NCI-H187 treated with DMSO at 0.1 percent for 48 hours (cell line): Measurements from ENCODE around the gene GLDN.

Experiments used
- DNase-seq: peaks from one replicate; lab custom pipeline; 2025; lab: John Stamatoyannopoulos, UW

GLDN gene

DNA sequence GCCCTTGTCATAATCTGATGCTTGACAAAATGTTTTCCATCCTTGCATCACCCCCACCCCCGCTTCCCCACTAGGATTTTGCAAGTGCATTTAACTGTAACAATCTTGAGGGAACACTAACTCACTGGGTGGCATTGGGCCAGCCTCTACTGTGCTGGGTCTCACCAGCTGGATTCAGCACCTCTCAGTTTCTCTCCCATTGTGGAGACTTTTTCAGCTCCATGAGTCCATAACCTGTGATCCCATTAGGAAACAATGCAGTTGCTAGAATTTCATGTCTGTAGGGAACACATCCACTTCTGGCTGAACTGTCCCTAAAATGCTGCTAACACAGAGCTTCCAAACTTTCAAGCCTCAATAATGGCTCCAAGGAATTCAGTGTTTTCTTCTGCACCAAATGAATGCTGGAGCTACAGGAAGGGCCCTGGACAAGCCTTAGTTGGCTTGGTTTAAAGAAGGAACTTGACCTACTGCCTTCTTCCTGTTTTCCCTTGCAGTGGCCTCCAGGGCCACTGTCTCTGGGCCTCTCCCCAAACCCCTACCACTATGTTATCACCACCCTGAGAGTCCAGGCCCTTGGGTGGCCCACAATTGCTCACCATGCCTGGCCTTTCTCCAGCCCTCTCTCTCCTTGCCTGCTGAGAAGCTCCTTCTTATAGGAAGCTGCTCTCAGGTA is 18.7 kb upstream of the GLDN start:
- no peak for DNase-seq

DNA sequence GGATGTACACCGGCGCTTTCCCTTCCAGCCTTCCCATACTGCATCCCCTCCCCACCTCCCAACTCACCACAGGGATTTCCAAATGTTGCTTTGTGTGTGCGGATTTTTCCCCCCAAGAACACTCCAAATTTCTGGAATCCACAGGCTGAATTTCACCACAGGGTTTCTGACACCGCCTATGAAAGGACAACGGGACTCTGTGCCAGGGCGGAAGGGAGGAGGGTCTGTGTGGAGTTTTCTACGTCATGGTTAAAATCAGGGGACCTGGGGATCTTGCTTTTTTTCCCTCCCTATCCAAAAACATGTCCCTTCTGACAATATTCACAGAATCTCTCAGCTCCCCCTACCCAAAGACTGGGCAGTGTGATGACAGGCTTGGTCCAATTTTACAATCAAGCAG is 17.7 kb upstream of the GLDN start:
- no peak for DNase-seq

DNA sequence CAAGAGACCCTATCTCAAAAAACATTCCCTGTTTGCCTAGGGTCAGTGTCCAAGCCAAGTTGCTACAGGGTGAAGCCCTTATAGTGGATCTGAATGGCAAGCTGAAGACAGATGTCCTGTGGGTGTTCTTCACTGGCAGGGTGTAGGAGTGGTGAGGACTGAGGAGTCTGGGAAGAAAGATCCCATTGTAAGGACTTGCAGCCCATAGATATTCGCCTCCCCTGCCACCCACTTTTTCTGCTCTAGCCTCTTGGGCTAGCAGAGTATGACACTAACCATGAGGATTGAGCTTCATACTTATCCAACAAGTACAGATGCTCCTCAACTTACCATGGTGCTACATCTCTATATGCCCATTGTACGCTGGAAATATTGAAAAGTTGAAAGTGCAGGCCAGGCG is 16.3 kb upstream of the GLDN start:
- DNase-seq = no peak

DNA sequence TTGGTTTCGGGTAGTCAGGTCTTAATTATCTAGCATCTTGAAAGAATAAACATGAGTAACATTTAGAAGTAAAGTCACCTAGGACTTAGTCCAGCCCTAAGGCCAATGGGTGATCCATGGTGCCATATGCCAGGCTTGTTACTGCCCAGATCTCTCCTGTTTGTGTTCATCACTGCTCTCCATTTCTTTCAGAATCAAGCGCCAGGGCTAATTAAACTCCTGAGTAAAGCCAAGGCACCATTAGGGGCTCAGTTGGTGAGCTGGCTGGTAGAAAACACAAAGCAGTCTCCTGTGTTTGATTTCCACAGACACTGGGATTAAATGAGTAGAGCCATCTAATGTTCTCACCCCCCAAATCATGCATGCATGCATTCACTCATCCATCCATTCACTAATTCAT is 14.4 kb upstream of the GLDN start:
- no peak for DNase-seq

DNA sequence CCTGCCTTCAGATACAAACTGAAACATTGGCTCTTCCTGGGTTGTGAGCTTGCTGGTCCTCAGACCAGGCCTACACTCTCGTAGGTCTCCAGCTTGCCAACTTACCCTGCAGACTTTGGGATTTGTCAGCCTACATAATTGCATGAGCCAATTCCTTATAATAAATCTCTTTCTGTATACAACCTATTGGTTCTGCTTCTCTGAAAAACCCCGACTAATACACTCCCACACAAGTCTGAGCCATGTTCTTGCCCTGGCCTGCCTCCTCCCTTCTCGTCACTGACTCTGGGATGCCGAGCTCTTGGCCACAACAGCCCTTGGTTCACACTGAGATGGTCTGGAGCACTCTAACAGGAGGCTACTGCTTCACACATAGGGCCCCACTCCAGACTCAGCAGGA is 12.5 kb upstream of the GLDN start:
- DNase-seq = no peak

DNA sequence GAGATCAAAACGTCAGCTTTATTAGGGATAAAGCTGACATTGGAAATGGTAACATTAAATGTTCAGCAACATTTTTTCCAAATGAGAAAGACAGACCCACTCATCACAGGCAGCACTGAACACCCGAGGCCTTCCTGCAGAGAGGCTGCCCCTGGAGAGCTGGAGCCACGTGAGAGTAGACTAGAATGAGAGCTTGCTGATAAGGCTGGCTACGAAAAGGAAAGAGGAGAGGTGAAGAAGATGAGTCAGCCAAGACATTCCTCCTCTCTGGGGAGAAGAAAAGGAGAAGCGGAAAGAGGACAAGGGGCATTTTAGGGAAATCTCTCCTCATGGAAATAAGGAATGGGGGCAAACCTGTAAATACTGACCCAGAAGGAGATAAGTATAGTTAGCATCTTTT is 10.3 kb upstream of the GLDN start:
- no peak for DNase-seq

DNA sequence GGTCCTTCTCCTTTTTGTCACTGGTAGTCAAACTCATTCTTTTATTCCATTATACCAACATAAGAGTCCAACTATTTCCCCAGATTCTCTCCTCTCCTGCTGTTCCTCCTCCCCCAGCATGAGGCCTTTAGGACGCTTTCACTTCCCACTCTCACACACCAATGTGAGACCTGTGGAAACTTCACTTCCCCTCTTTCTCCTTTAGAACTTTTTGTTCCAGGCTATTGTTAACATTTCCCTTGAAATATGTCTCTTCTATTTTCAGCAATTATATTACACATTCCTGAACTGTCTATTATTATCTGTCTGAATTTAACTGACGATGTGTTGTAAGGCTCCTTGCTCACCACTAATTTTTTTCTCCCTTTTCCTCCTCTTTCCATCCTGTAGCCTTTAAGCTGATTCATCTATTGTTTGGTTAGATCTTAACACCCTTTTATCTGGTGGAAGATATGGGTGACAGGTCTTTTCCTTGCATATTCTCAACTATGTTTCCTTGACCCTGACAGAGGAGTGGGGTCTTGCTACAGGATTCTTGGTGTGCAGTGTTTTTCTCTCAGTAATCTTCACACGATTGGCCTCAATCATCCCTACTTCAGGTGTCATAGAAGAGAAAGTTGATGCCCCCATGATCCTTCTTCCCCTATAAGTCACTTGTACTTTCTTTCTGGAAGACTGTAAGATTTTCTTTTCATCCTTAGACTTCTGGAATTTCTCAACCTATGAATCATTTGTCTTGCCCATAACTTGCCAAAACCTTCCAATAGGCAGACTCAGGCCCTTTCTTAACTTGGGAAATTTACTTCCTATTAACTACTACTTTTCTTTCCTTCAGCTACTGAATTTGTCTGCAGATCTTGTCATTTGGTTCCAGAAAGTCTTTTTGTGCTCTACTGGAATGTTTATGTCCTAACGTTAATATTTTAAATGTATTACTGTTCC is 9.0 kb upstream of the GLDN start:
- no peak for DNase-seq

DNA sequence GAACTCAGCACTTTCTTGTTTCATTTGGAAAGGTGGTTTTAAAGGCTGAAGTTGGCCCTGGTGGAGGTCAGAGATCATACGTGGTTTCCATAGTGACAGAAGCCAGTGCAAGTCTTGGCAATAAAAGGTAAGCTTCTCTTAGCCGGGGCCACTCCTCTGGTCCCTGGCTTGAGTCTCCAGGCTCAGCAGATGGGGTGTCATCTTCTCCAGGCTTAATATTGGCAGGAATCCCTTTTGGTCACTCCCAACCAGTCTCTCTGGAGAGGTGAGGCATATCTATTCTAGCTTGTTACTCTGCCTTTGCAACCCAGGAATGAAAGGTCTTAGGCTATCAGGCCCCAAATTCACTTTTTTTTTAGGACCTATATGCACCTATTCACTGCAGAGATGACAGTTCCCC is 7.9 kb upstream of the GLDN start:
- DNase-seq = no peak

DNA sequence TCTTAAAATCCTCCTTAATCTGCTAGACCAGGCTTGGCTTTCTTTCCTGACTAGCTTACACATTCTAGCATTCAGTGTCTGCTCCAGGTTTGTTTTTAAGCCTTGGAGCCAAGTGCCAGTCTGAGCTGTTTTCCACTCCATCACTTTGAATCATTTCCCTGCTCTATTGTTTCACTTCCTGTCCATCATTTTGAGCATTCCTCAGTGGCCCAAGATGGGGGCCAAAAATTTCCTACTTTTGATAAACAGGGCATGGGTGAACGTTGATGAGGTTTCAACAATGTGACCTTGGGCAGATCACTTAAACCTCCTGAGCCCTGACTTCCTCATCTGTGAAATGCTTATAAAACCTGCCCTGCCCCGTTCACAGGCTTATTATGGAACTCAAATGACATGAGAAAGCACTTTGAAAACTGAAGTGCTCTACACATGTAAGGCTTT is 7.4 kb upstream of the GLDN start:
- DNase-seq = no peak

DNA sequence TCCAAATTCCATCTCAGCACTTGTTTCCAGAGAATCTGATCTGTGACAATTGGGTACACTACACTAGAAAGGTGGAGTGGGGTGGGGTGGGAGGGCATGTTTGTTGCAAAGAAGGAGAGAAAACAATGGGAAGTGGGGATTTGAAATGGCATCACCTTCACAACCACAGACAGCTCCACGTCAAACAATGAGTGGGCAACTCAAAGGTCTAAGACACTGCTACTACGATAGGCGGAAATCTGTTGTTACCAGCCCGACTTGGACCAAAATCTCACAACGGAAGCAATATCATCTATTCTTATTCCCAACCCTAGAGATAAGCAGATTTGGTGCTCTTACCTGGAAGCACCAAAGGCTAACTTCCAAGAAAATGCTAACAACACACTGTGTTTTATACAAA is 6.4 kb upstream of the GLDN start:
- no peak for DNase-seq

DNA sequence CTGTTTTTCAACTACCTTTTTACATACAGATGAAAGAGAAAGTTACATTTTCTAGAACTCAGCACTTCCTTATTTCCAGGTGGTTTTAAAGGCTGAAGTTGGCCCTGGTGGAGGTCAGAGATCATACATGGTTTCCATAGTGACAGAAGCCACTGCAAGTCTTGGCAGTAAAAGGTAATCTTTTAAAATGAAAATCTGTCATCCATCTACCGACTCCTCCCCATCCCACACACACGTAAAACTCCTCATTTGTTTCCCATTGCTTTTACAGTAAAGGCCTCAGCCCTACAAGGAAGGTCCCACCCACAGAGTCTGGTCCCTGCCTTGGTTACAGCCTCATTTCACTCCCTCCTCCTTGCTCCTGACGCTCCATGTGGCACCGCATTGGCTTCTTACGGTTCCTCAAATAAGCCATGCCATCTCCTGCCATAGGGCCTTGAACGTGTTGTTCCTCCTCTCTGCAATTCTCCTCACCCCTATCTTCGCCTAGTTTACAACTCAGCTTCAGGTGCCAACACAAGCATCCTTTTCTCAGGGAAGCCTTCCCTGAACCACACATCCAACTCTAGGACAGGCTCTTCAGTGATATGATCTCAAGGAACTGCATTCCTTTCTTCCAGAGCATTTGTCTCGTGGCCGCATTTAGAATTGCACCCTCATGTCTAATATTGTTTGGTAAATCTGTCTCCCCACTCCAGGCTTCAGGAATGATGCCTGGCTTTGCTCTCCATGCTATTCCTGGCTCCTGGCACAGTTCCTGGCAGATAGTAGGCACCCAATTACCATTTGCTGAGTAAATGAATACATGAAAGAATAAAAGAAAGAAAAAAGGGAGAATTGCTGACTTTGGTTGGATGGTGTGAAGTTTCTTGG is 5.7 kb upstream of the GLDN start:
- no peak for DNase-seq

DNA sequence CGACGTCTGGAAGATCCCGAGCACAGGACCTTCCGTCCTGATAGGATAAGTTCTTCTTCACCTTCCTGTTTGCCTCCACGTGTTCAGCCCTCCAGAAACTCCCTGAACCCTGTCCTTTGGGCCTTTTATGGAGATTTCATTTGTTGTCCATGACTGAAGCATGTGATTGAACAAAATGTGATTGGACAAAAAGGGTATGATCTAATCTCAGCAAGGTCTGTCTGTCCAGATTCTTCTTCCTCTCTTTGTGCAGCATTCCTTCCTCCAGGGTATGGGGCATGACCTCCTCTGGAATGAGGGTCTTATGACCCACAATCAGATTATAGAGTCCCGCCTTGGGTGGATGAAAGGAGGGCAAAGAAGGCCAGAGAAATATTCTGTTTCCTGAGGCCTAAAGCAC is 3.0 kb upstream of the GLDN start, which contains the start of gene CYP19A1:
CYP19A1 (minus strand) TSS at position 101 of the 400 bp plus-strand sequence. CDS start 95,684 bp downstream, outside the sequence.
- DNase-seq = no peak

DNA sequence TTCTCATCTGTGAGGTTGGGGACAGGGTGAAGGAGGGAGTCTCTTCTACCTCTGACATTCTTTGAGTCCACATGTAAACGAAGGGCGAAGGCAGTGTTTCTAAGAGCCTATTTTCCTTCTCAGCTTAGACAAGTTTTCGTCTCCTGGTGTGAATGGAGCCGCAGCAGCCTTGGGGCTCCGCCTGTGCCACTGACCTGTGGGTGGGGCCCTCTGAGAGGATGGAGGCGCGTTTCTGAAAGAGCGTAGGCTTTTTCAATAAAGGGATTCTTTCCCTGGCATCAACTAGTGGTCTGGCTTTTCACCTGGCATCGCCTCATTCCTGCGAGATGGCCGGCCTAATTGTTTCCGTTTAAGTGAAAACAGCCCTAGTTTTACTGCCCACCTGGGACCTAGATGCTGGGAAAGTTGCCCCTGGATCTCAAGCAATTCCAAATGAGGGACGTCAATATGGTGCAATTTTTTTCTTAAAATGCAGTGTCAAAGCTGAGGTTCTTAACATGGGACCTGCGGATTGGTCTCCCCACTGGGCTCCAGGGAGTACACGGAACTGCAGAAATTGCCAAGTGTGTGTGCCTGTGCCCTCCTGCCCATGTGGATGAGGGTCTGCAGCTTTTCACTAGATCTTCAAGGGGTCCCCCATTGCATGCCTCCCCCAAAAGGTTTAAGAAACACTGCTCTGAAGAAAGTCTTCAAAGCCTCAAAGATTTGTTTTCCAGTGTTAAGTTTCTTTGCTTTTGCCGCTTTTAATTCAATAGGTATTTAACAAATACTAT is 958 bp downstream of the GLDN start:
- no peak for DNase-seq

DNA sequence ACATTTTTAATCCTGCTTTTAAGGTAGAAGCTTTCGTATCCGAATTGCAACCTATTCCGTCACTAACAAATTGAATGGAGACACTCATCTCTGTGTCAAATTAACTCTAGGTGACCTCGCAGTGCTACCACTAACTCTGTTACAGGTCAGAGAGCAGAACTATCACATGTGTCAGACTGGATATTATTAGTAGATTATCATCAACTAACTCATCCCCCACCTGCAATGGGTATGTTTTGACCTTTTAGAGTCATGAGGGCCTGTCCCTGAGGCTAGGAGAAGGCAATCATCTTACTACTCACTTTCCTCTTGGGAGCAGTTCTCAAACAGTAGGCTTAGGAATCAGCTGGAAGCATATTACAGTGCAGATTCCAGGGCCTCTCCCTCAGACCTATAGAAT is 2.0 kb downstream of the GLDN start:
- DNase-seq = no peak

DNA sequence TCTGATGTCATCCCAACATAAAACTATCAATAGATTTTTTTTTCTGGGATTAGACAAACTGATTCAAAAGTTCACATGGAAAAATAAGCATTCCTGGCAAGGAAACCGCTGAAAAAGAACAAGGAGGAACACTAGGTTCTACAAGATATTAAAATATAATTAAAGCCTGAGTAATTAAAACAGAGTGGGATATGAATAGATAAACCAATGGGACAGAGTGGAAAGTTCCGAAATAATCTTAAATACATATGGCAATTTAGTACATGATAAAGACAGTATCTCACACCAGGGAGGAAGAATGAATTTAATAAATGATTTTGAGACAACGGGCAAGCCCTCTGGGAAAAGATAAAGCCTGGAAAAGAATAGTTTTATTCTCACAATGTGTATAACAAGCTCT is 4.7 kb downstream of the GLDN start:
- no peak for DNase-seq

DNA sequence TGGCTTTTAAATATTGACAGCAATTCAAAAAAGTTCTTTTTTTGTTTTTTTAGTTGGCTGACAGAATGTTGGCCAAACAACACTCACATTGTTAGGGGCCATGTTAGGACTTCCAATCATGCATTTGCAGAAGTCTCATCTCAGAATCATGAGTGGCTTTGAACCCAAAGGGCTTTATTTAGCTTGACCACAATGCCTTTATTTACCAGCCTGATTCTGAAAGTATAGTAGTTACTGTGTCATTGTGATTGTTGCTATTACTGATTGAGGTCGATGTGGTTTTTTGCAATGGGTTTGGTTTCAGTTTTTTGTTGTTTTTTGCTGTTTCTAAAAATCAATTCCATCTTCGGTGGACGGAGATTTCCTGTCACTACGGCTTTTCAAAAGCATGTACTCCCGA is 7.2 kb downstream of the GLDN start:
- no peak for DNase-seq

DNA sequence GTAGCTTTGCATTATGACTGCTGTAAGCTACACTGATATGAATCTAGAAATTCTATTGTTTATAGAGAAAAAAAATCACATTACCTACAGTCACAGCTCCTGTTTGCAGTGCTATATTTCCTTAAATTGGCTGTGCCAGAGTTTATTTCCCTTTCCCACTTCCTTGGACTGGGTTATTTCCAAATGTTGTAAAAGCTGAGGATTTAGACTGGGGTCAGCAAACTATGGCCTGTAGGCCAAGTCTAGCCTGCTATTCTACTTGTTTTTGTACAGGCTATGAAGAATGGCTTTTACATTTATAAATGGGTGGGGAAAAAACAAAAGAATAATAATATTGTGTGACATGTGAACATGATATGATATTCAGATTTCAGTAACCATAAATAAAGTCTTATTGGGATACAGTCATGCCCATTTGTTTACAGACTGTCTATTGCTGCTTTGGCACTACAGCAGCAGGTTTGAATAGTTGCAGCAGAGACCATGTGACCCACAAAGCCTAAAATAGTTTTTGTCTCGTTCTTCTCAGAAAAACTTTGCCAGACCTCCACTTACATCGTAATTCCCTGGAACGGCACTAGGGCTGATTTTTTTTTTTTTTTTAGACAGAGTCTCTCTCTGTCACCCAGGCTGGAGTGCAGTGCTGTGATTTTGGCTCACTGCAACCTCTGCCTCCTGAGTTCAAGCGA is 7.8 kb downstream of the GLDN start:
- no peak for DNase-seq

DNA sequence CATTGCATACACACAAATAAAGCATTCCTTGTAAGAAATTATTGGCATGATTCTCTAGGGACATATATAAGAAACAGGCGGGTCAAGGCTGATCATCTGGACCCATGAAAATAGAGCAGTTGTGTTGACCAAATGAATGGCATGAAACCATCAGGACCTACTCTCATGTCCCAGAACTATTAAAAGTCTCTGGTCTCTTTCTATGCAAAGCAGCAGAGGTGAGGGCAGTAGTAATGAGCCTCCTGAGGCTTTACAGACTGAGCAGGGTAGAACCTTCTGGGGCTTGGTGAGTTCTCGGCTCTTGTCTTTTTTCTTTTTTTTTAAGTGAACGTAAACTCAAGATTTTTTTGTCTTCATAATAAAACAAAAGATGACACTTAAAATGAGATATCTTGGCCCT is 9.3 kb downstream of the GLDN start:
- DNase-seq = no peak

DNA sequence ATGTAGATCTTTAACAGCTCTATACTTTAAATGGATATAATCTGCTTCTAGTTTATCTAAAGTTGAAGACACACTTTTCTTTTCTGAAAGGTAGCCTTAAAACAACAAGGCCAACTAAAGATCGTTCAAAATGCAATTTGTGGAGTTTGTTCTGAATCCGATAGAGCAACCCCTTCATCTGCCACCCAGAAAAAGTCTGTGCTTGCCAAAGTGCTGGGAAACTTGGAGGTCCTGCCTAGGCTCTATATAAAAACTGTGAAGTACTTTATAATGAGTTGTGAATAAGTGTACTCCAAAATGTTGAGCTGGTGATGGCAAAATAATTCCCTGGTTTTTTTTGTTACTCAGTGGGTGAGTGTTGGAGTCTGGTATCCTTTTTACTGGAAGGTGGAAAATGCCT is 12.5 kb downstream of the GLDN start:
- no peak for DNase-seq

DNA sequence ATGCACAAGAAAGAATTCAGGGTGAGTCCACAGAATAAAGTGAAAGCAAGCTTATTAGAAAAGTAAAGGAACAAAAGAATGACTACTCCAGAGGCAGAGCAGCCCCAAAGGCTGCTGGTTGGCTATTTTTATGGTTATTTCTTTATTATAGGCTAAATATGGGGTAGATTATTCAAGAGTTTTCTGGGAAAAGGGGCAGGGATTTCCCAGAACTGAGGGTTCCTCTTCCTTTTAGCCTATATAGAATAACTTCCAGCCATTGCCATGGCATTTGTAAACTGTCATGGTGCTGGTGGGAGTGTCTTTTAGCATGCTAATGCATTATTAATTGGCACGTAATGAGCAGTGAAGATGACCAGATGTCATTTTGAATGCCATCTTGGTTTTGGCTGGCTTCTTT is 13.6 kb downstream of the GLDN start:
- DNase-seq = no peak

DNA sequence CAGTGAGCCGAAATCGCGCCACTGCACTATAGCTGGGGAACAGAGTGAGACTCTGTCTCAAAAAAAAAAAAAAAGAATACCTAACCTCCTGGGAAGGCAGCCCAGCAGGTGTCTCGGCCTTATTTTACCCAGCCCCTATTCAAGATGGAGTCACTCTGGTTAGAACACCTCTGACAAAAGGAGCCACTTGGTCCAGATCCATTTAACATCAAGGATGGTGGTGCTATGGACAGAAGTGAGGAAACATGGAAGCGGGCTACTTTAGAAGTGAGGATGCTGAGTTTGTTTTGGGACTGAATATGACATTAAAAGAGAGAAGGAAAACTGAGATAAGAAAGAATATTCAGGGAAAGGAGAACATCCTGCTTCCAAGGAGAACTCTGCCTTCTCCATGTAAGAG is 14.7 kb downstream of the GLDN start:
- no peak for DNase-seq
